HG03045 (cell line): ENCODE results near the gene ODC1.

ENCODE experiments used
- ATAC-seq: cut with Tn5 transposase; IDR thresholded peaks from one replicate; pipeline ENCODE4 v1.9.1; 2021; ENCODE audit warnings: mild to moderate bottlenecking, moderate library complexity; ENCODE audit not compliant: unreplicated experiment

Gene ODC1

DNA sequence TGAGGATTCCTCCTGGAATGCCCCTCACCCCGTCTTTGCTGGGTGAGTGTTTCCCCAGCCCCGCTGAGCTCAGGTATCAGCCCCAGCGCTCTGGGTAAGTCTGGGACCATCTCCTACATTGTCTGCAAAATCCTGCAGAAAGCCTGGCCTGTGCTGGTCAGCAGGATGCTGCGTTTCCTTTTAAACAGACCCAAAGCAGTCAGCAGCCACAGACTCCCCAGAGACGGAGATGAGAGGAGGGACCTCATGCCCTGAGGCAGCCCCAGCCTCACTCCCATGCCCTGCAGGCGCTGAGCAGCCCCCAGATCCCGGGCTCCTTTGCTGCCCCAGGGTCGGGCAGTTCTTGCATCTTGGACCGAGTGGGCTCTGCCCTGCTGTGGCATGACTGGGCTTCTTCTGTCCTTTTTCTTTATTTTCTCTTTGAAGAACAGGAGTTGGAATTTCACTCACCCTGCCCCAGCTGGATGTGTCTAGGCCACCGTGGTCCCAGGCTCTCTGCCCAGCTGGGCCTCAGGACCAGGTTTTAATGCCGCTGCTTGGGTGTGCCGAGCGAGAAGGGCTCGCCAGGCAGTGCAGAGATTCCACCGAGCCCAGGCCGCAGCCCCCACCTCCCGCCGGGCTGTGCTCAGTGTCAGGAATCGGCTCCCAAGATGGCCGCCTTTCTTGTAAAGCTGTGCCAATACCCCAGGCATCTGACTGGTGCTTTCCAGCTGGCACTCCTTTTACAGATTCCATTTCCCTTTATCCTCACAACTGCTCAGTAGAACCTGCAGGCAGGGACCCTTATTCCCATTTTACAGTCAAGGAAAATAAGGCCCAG lies 43.6 kb downstream of the ODC1 start:
- no peak for ATAC-seq

DNA sequence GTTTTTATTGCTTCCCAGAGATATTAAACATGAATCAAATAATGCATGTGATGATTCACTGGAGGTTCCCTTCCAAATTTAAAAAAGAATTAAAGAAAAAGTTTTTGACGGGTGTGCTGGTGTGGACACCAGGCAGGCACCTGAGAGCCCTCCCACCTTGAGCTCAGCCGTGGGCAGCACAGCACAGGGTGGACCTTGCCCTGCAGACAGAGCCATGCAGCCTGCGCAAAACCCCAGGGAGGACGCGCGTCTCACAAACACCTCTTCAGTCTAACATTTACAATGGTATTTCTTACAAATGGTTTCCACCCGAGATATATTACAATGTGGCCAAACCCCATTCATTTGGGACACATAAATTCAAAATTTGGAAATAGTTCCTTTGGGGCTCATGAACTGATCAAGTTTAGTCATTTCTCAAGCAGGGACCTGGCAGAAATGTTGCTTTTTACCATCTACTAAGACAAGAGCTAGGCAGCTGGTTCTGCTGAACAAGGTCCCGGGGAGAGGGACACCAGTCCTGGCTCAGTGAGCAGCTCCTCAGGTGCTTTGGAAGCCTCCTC lies 45.4 kb downstream of the ODC1 start:
- no peak for ATAC-seq

DNA sequence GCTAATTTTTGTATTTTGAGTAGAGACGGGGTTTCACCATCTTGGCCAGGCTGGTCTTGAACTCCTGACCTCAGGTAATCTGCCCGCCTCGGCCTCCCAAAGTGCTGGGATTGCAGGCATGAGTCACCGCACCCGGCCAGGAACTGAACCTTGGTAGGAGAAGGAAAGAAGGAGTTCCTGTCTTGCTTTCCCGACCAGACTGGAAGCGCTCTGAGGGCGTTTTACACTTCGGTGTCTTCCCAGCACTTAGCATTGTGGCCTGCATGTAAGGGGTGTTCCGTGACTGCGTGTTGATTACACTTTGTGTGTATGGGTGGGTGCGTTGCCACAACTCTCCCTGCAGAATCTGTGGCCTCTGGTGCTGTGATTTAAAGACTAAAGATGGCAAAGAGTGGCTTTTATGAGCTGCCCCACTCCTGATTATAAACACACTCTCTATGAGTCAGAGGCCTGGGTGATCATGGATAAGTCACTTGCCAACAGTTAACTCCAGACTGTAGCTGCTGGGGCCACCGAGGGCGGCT lies 46.0 kb downstream of the ODC1 start:
- ATAC-seq, result no peak

DNA sequence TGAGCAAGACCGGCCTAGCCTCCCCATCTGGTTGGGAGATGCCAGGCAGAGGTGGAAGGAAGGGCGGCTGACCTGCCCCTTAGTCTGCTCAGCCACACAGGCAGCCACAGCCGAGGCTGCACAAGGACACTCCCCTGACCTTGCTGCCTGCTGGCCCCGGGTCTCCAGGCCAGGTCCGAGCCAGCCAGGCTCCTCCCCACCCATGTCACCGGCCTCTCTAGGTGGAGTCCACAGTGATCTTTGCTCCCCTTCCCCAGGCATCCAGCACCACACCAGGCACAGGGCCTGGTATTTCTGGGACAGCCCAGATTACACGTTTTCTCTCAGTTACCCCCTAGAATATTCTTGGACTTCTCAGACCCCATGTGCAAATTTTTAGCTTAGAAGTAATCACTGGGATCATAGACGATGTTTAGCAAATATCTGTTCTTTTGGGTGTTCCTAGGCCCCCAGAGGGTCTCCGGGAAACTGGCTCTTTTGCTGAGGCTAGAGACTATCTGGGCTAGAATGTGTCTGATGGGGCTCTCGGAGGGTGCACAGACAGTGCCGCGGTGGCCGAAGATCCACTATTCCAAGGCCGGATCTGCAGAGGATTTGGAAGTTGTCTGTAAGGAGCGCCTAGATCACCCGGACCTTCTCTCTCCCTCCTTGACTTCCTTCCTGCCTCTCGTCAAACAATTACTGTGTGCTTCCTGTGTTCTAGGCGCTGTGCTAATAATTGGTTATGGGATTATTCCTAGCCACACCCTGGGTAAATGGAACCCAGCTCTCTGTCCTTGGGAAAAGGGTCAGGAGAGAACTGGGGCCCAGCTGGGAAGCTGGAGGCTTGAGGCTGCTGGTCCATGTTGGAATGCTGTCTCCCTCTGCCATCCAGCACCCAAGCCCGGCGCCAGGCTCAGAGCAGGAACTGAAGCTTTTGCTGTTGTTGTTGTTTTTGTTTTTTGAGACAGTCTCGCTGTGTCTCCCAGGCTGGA lies 46.9 kb downstream of the ODC1 start:
- ATAC-seq, result no peak

DNA sequence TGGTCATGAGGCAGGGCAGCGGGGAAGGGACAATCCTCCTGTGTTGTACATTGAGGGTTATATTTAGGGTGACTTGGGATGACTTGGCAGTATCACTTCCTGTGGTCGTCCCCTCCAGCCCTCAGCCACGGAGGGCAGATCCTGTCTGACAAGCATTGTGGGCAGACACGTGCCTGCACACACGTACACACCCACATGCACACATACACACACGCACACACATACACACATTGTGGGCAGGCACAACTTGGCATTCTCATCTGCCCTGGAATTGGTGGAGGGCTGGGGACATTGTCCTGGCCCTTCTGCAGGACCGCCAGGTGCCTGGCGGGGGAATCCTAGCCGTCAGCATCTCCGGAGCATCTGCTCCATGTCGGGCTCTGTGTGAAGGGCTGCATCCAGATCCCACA lies 47.6 kb downstream of the ODC1 start:
- no peak for ATAC-seq

DNA sequence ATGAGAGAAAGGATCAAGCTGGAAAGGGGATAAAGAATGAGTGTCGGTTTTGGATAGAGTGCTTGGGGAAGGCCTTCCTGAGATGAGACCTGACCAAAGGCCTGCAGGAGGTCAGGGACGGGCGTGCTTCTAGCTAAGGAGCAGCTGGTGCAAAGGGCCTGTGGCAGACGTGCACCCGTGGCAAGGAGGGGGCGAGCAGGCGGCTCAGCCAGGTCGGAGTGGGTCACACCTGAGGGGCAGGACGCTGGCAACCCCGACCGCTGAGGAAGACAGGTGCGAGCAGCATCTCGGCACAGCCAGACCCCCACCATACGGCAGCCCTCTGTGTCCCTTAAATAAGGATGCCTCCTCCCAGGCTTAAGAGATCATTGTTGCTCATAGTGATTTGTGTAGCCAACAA lies 48.1 kb downstream of the ODC1 start:
- no peak for ATAC-seq

DNA sequence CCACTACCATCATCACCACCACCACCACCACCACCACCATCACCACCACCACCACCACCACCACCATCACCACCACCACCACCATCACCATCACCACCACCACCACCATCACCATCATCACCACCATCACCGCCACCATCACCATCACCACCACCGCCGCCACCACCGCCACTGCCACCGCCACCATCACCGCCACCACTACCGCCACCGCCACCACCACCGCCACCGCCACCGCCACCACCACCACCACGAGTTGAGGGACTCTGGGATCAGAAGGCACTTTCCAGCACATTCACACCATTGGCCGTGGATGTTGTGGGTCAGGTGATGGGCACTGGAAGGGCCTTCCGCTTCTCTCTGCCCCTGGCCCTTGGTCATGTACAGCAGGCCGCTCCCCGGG lies 48.8 kb downstream of the ODC1 start:
- no peak for ATAC-seq

DNA sequence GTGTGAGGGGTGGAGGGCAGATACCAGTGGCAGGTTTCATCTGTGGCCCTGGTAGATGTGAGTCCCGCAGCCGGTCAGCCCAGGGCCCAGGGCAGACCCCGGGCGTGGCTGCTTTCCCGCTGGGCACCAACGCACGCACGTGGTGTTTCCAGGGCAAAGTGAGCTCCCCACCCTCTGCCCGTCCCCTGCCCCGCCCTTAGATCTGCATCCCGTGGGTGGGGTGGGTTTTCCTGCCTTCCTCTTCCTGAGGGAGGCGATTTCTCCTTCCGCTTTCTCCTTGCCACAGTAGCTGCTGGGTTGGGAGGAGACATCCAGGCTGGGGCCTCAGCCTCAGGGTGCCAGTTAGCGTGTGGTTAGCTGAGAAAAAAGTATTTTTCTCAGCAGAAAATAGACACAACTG lies 49.6 kb downstream of the ODC1 start:
- no peak for ATAC-seq

DNA sequence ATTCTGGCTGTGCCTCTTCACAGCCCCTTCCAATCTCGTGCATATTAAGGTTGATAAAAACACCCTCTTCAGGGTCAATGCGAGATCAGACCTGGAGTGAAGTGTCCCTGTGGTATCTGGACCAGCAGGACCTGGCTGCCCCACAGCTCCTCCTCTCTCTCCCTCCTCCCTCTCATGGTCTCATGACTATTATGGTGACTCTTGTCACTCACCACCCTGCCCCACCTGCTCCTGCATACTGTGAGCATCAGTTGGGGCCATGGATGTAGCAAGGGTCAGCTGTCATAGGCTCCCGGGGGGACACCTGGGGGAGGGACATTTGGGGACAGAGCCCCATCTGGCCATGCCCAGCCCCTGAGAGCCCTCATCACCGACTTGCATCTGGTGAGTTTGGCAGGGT lies 50.2 kb downstream of the ODC1 start:
- no peak for ATAC-seq

DNA sequence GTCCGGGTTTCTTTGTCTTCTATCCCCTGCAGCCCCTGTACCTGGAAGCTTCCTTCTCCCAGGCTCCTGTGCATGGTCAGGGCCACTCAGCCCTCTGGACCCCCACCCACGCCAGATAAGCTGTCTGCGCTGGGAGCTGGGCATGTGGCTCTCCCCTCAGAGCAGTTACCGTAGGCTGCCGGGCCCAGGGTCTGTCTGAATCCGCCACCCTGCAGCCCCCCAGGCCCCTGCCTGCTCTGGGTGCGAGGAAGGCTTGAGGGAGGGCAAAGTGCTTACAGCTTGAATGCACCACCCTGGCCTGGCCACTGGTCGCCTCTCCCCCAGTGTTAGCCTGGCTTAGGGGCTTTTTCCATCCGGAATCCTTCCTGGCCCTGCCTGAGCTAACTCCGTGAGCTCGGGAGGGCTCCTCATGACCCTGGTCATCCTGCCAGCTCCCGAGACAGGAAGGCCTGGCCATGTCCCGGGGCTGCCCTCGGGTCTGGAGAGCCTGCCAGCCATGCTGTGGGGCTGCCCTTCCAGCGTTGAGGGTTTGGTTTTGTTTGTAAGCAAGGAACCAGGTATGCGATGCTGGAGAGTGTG lies 50.7 kb downstream of the ODC1 start:
- no peak for ATAC-seq

DNA sequence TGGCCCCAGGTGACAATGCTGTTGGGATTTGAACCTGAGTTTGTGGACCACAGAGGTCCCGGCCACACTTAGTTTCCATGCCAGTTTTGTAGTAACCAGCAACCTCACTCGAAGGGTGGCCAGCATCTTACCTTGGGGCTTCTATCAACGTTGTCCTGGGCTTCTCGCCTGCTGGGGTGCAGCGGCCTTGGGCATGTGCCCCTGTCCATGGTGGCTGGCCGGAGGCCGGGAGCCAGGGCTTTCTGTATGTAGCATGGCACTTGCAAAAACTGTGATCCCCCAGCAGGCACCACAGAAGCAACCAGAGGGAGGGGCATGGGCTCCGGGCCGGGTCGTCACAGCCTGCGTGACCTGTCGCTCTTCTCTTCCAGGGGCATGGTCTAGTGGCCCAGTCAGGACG lies 51.7 kb downstream of the ODC1 start:
- no peak for ATAC-seq

DNA sequence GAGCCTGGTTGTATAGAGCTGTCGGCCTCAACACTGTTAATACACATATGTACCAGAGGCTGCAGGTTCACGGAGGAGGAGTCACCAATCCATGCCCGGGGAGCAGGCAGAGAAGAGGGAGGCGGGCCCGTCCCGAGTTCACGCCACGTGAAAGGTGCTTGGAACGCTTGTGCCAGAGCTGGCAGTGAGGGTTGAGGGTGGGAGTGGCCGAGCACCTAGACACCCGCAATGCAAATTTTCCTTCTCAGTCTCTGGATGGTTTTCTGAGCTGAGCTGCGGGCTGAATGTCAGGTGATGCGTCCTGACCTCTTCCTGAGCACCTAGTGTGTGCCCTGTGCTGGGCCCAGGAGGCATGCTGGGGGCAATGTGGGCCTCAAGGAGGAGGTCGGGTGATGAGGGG lies 52.2 kb downstream of the ODC1 start:
- ATAC-seq, result no peak

DNA sequence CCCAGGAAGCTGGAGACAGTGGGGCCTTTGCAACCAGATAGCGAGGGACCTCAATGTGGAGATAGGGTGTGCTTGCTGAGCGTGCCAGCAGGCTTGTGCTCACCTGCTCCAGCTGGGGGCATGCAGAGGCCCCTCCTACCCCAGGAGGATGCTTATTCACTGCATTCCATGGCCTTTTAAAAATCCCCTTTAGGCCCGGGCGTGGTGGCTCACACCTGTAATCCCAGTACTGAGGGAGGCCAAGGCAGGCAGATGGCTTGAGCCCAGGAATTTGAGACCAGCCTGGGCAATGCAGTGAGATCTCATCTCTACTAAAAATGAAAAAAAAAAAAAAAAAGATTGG lies 54.5 kb downstream of the ODC1 start:
- ATAC-seq, result no peak

DNA sequence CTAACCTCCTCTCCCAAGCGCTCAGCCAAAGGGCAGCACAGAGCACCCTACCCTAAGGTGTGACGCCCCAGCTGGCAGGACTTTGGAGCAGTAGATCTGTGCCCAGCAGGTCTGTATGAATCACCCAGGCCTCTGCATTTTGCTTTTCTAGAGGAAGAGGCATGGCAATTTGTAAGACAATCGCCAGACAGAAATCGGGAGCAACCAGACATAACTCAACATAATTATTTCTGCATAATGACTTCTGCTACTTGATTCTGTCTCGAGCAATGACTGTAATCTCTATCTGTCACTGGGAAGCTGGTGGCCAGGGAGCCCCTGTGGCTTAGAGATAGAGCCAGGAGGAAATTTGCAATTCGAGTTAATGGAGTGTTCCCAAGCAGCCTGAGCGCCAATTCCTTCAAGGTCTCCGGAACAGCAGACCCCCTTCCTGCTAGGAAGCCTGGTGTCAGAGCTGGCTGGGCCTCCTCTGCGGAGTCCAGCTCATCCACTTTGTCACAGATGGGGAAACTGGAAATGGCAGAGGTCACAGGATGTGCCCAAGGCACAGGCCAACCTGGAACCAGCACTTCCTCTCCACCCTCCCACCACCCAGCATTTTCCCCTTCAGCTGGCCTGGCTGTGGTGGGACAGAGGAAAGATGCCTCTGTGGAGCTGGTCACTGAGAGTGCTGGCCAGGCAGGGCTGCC lies 55.0 kb downstream of the ODC1 start:
- no peak for ATAC-seq

DNA sequence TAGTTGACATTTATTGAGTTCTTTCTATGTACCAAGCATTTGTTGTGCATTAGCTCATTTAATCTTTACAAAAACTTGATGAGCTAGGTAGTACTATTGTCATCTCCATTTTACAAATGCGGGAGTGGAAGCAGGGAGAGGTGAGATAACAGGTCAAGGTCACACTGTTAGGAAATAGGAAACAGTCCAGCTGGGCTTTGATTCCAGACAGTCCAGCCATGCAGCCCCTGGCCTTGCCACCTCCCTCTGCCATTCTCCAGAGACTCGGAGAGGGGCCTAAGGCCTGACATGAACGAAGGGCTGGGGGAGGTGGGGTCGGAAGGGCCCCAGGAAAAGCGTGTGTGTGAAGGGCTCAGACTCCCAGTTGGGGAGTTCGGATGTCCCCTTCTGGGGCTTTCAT lies 55.6 kb downstream of the ODC1 start:
- ATAC-seq, result no peak

DNA sequence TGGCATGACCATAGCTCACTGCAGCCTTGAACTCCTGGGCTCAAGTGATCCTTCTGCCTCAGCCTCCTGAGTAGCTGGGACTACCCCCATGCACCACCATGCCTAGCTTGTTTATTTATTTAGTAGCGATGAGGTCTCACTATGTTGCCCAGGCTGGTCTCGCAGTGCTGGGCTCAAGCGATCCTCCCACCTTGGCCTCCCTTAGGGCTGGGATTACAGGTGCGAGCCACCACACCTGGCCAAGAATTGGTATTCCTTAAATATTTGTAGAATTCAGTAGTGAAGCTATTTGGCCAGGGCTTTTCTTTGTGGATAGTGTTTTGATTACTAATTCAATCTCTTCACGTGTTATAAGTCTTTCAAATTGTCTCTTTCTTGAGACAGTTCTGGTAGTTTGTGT lies 56.0 kb downstream of the ODC1 start:
- no peak for ATAC-seq

DNA sequence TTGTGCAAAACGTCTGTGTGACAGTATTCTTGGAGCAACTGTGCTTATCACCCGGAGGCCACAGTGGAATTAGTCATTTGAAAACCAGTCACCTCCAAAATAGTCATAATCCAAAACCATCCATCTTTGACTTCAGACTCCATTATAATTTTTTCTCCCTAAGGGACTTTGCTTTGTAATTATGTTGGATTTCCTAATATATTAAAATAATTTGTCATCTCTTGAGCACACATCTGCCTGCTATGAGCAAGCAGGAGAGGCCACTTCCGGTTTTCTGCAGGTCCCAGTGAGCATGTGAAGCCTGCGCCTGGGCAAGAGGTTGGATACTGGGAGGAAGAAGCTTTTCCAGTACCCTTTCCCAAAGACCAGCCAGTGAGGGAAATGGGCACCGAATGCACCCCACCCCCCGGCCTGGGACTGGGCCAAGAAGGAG lies 57.7 kb downstream of the ODC1 start:
- ATAC-seq, result no peak
